Neural progenitor cell (in vitro differentiated cells): ENCODE results near the gene KDELR3. TPM values are rescaled to one million over a fixed set of nuclear protein-coding genes. Genes with fewer than 3 reads are reported as not detected.
A peak's percentile ranks its signal among the peaks of the same experiment; 100 is the strongest.

ENCODE experiments used
- DNase-seq: peaks from one replicate; pipeline ENCODE4 v3.0.0-alpha.2; 2016; ENCODE audit warnings: low spot score
- H2AFZ ChIP-seq: fragments of 200-600 bp; sonication (generic); replicated peaks from 2 replicates; pipeline ENCODE4 v1.6.1; 2016; ENCODE audit warnings: antibody characterized with exemption
- H3F3A ChIP-seq: fragments of 200-600 bp; sonication (generic); 2 replicates; pipeline ENCODE4 v1.6.1; 2016; ENCODE audit warnings: antibody characterized with exemption, low read depth
- H3K27ac ChIP-seq: fragments of 200-600 bp; sonication (generic); 2 replicates; pipeline ENCODE4 v1.5.1; 2016; ENCODE audit warnings: mild to moderate bottlenecking
- H3K27me3 ChIP-seq: fragments of 200-600 bp; sonication (generic); 2 replicates; pipeline ENCODE4 v1.6.1; 2016; ENCODE audit warnings: mild to moderate bottlenecking, moderate library complexity
- H3K36me3 ChIP-seq: fragments of 200-600 bp; sonication (generic); 2 replicates; pipeline ENCODE4 v1.5.1; 2016
- H3K4me1 ChIP-seq: fragments of 200-600 bp; sonication (generic); 2 replicates; pipeline ENCODE4 v1.6.1; 2016; ENCODE audit warnings: mixed run types
- H3K4me2 ChIP-seq: fragments of 200-600 bp; sonication (generic); 2 replicates; pipeline ENCODE4 v1.6.1; 2016
- H3K4me3 ChIP-seq: fragments of 200-600 bp; sonication (generic); 2 replicates; pipeline ENCODE4 v1.5.1; 2016
- H3K79me2 ChIP-seq: fragments of 200-600 bp; sonication (generic); 2 replicates; pipeline ENCODE4 v1.6.1; 2016; ENCODE audit warnings: low read depth
- H3K9ac ChIP-seq: fragments of 200-600 bp; sonication (generic); 2 replicates; pipeline ENCODE4 v1.6.1; 2016
- H3K9me3 ChIP-seq: fragments of 200-600 bp; sonication (generic); 2 replicates; pipeline ENCODE4 v1.5.1; 2016; ENCODE audit warnings: low read depth
- H4K20me1 ChIP-seq: fragments of 200-600 bp; sonication (generic); 2 replicates; pipeline ENCODE4 v1.6.1; 2016; ENCODE audit warnings: low read depth
- H3K27ac Mint-ChIP-seq: 3 replicates; pipeline ENCODE4 v1.8.0; 2021; ENCODE audit warnings: mixed read lengths
- H3K27me3 Mint-ChIP-seq: 2 replicates; pipeline ENCODE4 v1.8.0; 2022; ENCODE audit warnings: low read depth, mild to moderate bottlenecking, inconsistent platforms, moderate library complexity, mixed read lengths; ENCODE audit not compliant: insufficient read depth
- H3K36me3 Mint-ChIP-seq: 3 replicates; pipeline ENCODE4 v1.8.0; 2021; ENCODE audit warnings: mixed read lengths
- H3K4me1 Mint-ChIP-seq: 3 replicates; pipeline ENCODE4 v1.8.0; 2021; ENCODE audit warnings: mixed read lengths
- H3K4me3 Mint-ChIP-seq: 3 replicates; pipeline ENCODE4 v1.8.0; 2021; ENCODE audit warnings: mild to moderate bottlenecking, moderate library complexity, mixed read lengths
- H3K9me3 Mint-ChIP-seq: 3 replicates; pipeline ENCODE4 v1.8.0; 2020; ENCODE audit warnings: mixed read lengths
- CTCF ChIP-seq: fragments of 200-600 bp; sonication (generic); IDR thresholded peaks from 2 replicates; pipeline ENCODE4 v1.5.1; 2017; ENCODE audit warnings: antibody characterized with exemption, mild to moderate bottlenecking
- EZH2 ChIP-seq: fragments of 200-600 bp; sonication (generic); IDR thresholded peaks from 2 replicates; pipeline ENCODE4 v1.6.1; 2017; ENCODE audit warnings: antibody characterized with exemption, mild to moderate bottlenecking, moderate library complexity
- EZH2phosphoT487 ChIP-seq: fragments of 200-600 bp; sonication (generic); IDR thresholded peaks from 2 replicates; pipeline ENCODE4 v1.6.1; 2017; ENCODE audit warnings: antibody characterized with exemption
- total RNA-seq: library from RNA; depleted of rRNA; stranded (reverse); fragments of >200 nt; gene quantifications from 2 replicates; pipeline ENCODE4 v1.2.3, GENCODE V29; 2015; ENCODE audit warnings: low replicate concordance

Gene KDELR3
- total RNA-seq, 1 donor from 2014 or later = 3.4 TPM

GRCh38 chr22:38435010-38435409 is 32.9 kb upstream of the KDELR3 start:
- Mint-ChIP-seq H3K4me3 (no peak overlapping the region), H3K27me3 (peaks cover 4% of the 10 kb centered on the region), H3K9me3 (no peaks in the 10 kb centered on the region), H3K4me1 (peaks cover 19% of the 10 kb centered on the region), H3K27ac (no peak overlapping the region), H3K36me3 (no peaks in the 10 kb centered on the region)
- no peak overlapping the region for H3K27ac ChIP-seq
- no peak overlapping the region for H3K4me2 ChIP-seq
- TF ChIP-seq CTCF (peak; percentile 43), EZH2 (no peak)
- no peaks in the 10 kb centered on the region for H3K79me2 ChIP-seq
- peaks cover 9% of the 10 kb centered on the region for H3F3A ChIP-seq
- no peaks in the 10 kb centered on the region for H3K27me3 ChIP-seq
- no peaks in the 10 kb centered on the region for H3K36me3 ChIP-seq
- H4K20me1 ChIP-seq = no peaks in the 10 kb centered on the region
- no peaks in the 10 kb centered on the region for H3K9me3 ChIP-seq
- no peak overlapping the region for H3K4me3 ChIP-seq
- DNase-seq = peak; percentile 53
- no peak overlapping the region for H2AFZ ChIP-seq
- no peak overlapping the region for H3K9ac ChIP-seq
- no peaks in the 10 kb centered on the region for H3K4me1 ChIP-seq

GRCh38 chr22:38435965-38436364 is 31.9 kb upstream of the KDELR3 start:
- H2AFZ ChIP-seq = no peak overlapping the region
- H3K4me1 ChIP-seq = no peaks in the 10 kb centered on the region
- H3K27me3 ChIP-seq = no peaks in the 10 kb centered on the region
- H3K27me3 Mint-ChIP-seq = peaks cover 4% of the 10 kb centered on the region
- H3K9me3 Mint-ChIP-seq = no peaks in the 10 kb centered on the region
- no peaks in the 10 kb centered on the region for H3K79me2 ChIP-seq
- no peak overlapping the region for H3K9ac ChIP-seq
- H4K20me1 ChIP-seq = no peaks in the 10 kb centered on the region
- H3K4me1 Mint-ChIP-seq = peaks cover 16% of the 10 kb centered on the region
- no peak overlapping the region for H3K27ac ChIP-seq
- TF ChIP-seq EZH2 (no peak), CTCF (no peak), EZH2phosphoT487 (no peak)
- no peak overlapping the region for H3K4me2 ChIP-seq
- H3K36me3 Mint-ChIP-seq = no peaks in the 10 kb centered on the region
- H3K4me3 Mint-ChIP-seq = no peak overlapping the region
- no peak for DNase-seq
- no peaks in the 10 kb centered on the region for H3K9me3 ChIP-seq
- peaks cover 9% of the 10 kb centered on the region for H3F3A ChIP-seq
- no peaks in the 10 kb centered on the region for H3K36me3 ChIP-seq
- H3K4me3 ChIP-seq = no peak overlapping the region
- H3K27ac Mint-ChIP-seq = no peak overlapping the region

GRCh38 chr22:38436629-38437395 is 31.1 kb upstream of the KDELR3 start:
- TF ChIP-seq EZH2phosphoT487 = no peak
- TF ChIP-seq EZH2 = no peak
- Mint-ChIP-seq H3K27ac (no peak overlapping the region), H3K36me3 (no peaks in the 10 kb centered on the region), H3K9me3 (no peaks in the 10 kb centered on the region), H3K27me3 (no peaks in the 10 kb centered on the region), H3K4me3 (no peak overlapping the region), H3K4me1 (peaks cover 11% of the 10 kb centered on the region)
- Histone ChIP-seq H3K27me3 (no peaks in the 10 kb centered on the region), H3K4me2 (no peak overlapping the region), H3K9me3 (no peaks in the 10 kb centered on the region), H3K27ac (no peak overlapping the region), H3F3A (peaks cover 5% of the 10 kb centered on the region), H3K4me1 (no peaks in the 10 kb centered on the region), H3K36me3 (no peaks in the 10 kb centered on the region), H3K79me2 (no peaks in the 10 kb centered on the region), H4K20me1 (no peaks in the 10 kb centered on the region), H3K9ac (no peak overlapping the region), H2AFZ (no peak overlapping the region), H3K4me3 (no peak overlapping the region)
- no peak for DNase-seq

GRCh38 chr22:38437416-38437815 is 30.5 kb upstream of the KDELR3 start:
- Mint-ChIP-seq H3K4me3 (no peak overlapping the region), H3K27me3 (no peaks in the 10 kb centered on the region), H3K4me1 (peaks cover 7% of the 10 kb centered on the region), H3K9me3 (no peaks in the 10 kb centered on the region), H3K27ac (peak overlapping the region; percentile 7), H3K36me3 (no peaks in the 10 kb centered on the region)
- no peak overlapping the region for H3K9ac ChIP-seq
- no peak overlapping the region for H2AFZ ChIP-seq
- H3K4me2 ChIP-seq = no peak overlapping the region
- no peaks in the 10 kb centered on the region for H3K4me1 ChIP-seq
- H3K9me3 ChIP-seq = no peaks in the 10 kb centered on the region
- no peaks in the 10 kb centered on the region for H3F3A ChIP-seq
- DNase-seq = no peak
- H3K27ac ChIP-seq = no peak overlapping the region
- H3K36me3 ChIP-seq = no peaks in the 10 kb centered on the region
- no peaks in the 10 kb centered on the region for H4K20me1 ChIP-seq
- no peak overlapping the region for H3K4me3 ChIP-seq
- no peaks in the 10 kb centered on the region for H3K79me2 ChIP-seq
- no peaks in the 10 kb centered on the region for H3K27me3 ChIP-seq
- TF ChIP-seq CTCF (no peak), EZH2 (no peak), EZH2phosphoT487 (no peak)
